ENCODE measurements around the gene SMG6. TPM values are rescaled to one million over a fixed set of nuclear protein-coding genes. Genes with fewer than 3 reads are reported as not detected.

The SMG6 gene
- total and polyA plus RNA-seq, 2 of the 8 experiments (the other 6 are each of a cell fraction or from before 2014, with no cell fraction given), result 18.5 to 25.2 TPM

DNA sequence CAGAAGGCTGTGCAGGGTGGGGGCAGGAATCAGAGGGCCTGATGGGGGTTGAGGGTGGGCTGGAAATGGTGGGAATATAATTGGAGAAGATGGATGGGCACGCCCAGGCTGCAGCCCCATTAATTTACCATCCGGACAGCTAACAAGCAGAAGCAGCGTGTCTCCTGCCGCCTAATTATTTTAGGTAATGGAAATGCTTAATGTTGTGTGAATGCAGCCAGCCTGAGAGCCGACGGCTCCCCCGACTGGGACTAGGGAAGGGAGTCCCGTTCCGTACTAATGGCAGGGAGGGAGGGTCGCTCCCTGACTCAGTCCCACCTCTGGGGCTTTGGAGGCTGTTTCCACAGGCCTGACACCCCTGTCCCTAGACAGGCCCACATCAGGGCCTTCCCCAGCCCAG, 266.4 kb downstream of the SMG6 start:
- H2BK15ac ChIP-seq (ENCODE audit: low read length), result no peak overlapping the region
- ChIA-PET POLR2A (ENCODE audit: partially characterized antibody) (interaction anchor here (0.5 kb wide), 1 partner anchor 190 kb away, joined by 3 read pairs; no protein-coding TSS in a partner anchor), CTCF (ENCODE audit: partially characterized antibody) (interaction anchor here (2.1 kb wide), 1 partner anchor 12 kb away, joined by 8 read pairs; the partner anchor contains the start of gene RTN4RL1)
- no peak overlapping the region for H3K4me2 ChIP-seq (ENCODE audit: insufficient read depth in 1 of 2, low read depth in 2 of 2, low read length in 2 of 2)
- H3K4me1 ChIP-seq (replicated peaks in 1 of 4; ENCODE audit: control insufficient read depth in 3 of 4, insufficient read depth in 4 of 4, low read length in 3 of 4), result peaks cover 0 to 9% (median 3%) of the 10 kb centered on the region in 4 experiments; a peak in 5 of 7 replicates
- DNase-seq (ENCODE audit: low read depth in 1 of 2, low spot score in 2 of 2), result no peak
- no peak overlapping the region for H3K23ac ChIP-seq (ENCODE audit: insufficient read length)
- H3K36me3 ChIP-seq (ENCODE audit: control insufficient read depth in 2 of 4, insufficient read depth in 4 of 4, low read length in 3 of 4), result peaks cover 0 to 5% (median 1%) of the 10 kb centered on the region in 4 experiments; a peak in 3 of 8 replicates
- H3K27me3 ChIP-seq (replicated peaks in 1 of 4; ENCODE audit: control insufficient read depth in 3 of 4, extremely low read depth in 1 of 4, insufficient read depth in 3 of 4, low read length in 3 of 4), result peaks cover 0 to 2% (median 0%) of the 10 kb centered on the region in 4 experiments; a peak in 1 of 7 replicates
- no peak overlapping the region for H3K4me3 ChIP-seq (ENCODE audit: extremely low read depth in 1 of 4, insufficient read depth in 2 of 4, low read depth in 3 of 4, low read length in 4 of 4)
- no peak overlapping the region for H3K56ac ChIP-seq (replicated peaks; ENCODE audit: insufficient read length, low read depth, low read length)
- H3K14ac ChIP-seq (ENCODE audit: insufficient read length), result no peak overlapping the region
- H2AK5ac ChIP-seq (ENCODE audit: low read depth, low read length), result no peak overlapping the region
- H4K91ac ChIP-seq (replicated peaks; ENCODE audit: insufficient read length, low read length), result no peak overlapping the region
- H2BK5ac ChIP-seq (ENCODE audit: low read depth, low read length), result no peak overlapping the region
- peaks cover 0 to 7% of the 10 kb centered on the region in 2 experiments for H4K20me1 ChIP-seq (replicated peaks in 1 of 2; ENCODE audit: control insufficient read depth in 1 of 2, insufficient read depth in 2 of 2, low read length in 2 of 2)
- H2BK12ac ChIP-seq (ENCODE audit: low read depth, low read length), result no peak overlapping the region
- H3K23me2 ChIP-seq (ENCODE audit: low read depth, low read length), result peaks cover 2% of the 10 kb centered on the region; the same call in 1 of the 2 replicates
- H4K8ac ChIP-seq (ENCODE audit: extremely low read depth, insufficient read depth, low read length), result no peak overlapping the region
- no peak overlapping the region for H3K4ac ChIP-seq (replicated peaks; ENCODE audit: insufficient read length, low read depth, low read length)
- H3K27ac ChIP-seq (ENCODE audit: low read depth, low read length), result no peak overlapping the region
- H2AFZ ChIP-seq (ENCODE audit: low read length), result no peak overlapping the region
- no peaks in the 10 kb centered on the region for H3K79me1 ChIP-seq (ENCODE audit: low read depth, low read length)
- H3K9ac ChIP-seq (replicated peaks in 1 of 4; ENCODE audit: extremely low read depth in 1 of 4, low read depth in 3 of 4, low read length in 3 of 4), result no peak overlapping the region
- H3K9me3 ChIP-seq (ENCODE audit: insufficient read depth in 2 of 2, low read depth in 1 of 2, low read length in 1 of 2), result no peaks in the 10 kb centered on the region
- WGBS, 2 experiments (ENCODE audit: extremely low coverage in 1 of 2, insufficient coverage in 1 of 2, insufficient read length in 1 of 2, insufficient replicate concordance in 2 of 2, low coverage in 1 of 2, low lambda C conversion rate in 2 of 2, missing lambda C conversion rate in 1 of 2), result 82% methylated on average over 9 of the region's 10 CpGs; no CpG with 5 or more reads in 1 of the 2 experiments
- H4K5ac ChIP-seq (ENCODE audit: insufficient read length, low read depth, low read length), result no peak overlapping the region
- no peaks in the 10 kb centered on the region for H3K79me2 ChIP-seq (ENCODE audit: control insufficient read depth in 1 of 2, insufficient read depth in 2 of 2, low read length in 2 of 2)
- FAIRE-seq, result no peak
- H2BK20ac ChIP-seq (ENCODE audit: low read length), result no peak overlapping the region
- H2BK120ac ChIP-seq (replicated peaks; ENCODE audit: low read depth, low read length), result no peak overlapping the region
- no peak overlapping the region for H3K18ac ChIP-seq (ENCODE audit: extremely low read depth, low read length)
- TF ChIP-seq CBX5 (IDR thresholded peaks at IDR 0.05; ENCODE audit: low read depth, low read length) (no peak), ZNF274 (IDR thresholded peaks at IDR 0.05; ENCODE audit: borderline replicate concordance, extremely low read depth, low read length) (no peak), JUND (IDR thresholded peaks at IDR 0.05; ENCODE audit: low read length) (no peak), SUZ12 (IDR thresholded peaks at IDR 0.05; ENCODE audit: low read length) (no peak), RNF2 (IDR thresholded peaks at IDR 0.05; ENCODE audit: borderline replicate concordance, low read depth, low read length, missing control alignments, poor library complexity, severe bottlenecking) (no peak), NRF1 (IDR thresholded peaks at IDR 0.05; ENCODE audit: low read depth, low read length) (no peak), CREB1 (IDR thresholded peaks at IDR 0.05) (no peak), SP4 (IDR thresholded peaks at IDR 0.05; ENCODE audit: low read length) (no peak), GTF2F1 (IDR thresholded peaks at IDR 0.05; ENCODE audit: borderline replicate concordance, low read depth, low read length) (no peak), YY1 (IDR thresholded peaks at IDR 0.05; ENCODE audit: low read depth, low read length) (no peak)
- TF ChIP-seq, protein P1, sequence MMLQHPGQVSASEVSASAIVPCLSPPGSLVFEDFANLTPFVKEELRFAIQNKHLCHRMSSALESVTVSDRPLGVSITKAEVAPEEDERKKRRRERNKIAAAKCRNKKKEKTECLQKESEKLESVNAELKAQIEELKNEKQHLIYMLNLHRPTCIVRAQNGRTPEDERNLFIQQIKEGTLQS (IDR thresholded peaks at IDR 0.05; ENCODE audit: insufficient read depth, low read depth, low read length), result no peak
- TF ChIP-seq, protein P2, sequence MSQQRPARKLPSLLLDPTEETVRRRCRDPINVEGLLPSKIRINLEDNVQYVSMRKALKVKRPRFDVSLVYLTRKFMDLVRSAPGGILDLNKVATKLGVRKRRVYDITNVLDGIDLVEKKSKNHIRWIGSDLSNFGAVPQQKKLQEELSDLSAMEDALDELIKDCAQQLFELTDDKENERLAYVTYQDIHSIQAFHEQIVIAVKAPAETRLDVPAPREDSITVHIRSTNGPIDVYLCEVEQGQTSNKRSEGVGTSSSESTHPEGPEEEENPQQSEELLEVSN (IDR thresholded peaks at IDR 0.05), result no peak
- TF ChIP-seq, protein P3, sequence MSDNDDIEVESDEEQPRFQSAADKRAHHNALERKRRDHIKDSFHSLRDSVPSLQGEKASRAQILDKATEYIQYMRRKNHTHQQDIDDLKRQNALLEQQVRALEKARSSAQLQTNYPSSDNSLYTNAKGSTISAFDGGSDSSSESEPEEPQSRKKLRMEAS (IDR thresholded peaks at IDR 0.05), result no peak
